AG04449 (cell line): ENCODE data around the gene ITM2C.
A peak's percentile ranks its signal among the peaks of the same experiment; 100 is the strongest.

ENCODE experiments used
- CTCF ChIA-PET: fragments of 350-600 bp; formaldehyde crosslinking; extraction: SDS; loops from one replicate; lab custom pipeline; 2021; ENCODE audit warnings: antibody characterized with exemption; lab: Yijun Ruan, JAX
- POLR2A ChIA-PET: fragments of 400-600, 350-600 bp; formaldehyde crosslinking; extraction: SDS; loops from one replicate; lab custom pipeline; 2020; ENCODE audit warnings: antibody characterized with exemption, inconsistent platforms; lab: Yijun Ruan, JAX
- DNase-seq: peaks from one replicate; pipeline ENCODE4 v3.0.0-alpha.2; 2010; ENCODE audit warnings: low read depth, low spot score
- H3K4me3 ChIP-seq: 2 replicates; pipeline ENCODE4 v1.5.1; 2011; ENCODE audit warnings: low read depth, mild to moderate bottlenecking, control low read depth, low read length
- CTCF ChIP-seq: IDR thresholded peaks from one replicate; pipeline ENCODE4 v1.5.1; 2011; ENCODE audit warnings: mild to moderate bottlenecking, moderate library complexity, low read length, control low read depth, inconsistent platforms; ENCODE audit not compliant: insufficient read depth; ENCODE audit errors: missing control alignments

The ITM2C gene

GRCh38 chr2:230864605-230865306 is at the start of gene ITM2C:
ITM2C (plus strand) TSS chr2:230864942; CDS start chr2:230865026, 84 bp downstream.
- peak; percentile 57 for TF ChIP-seq CTCF
- POLR2A ChIA-PET = interaction anchor here (0.6 kb wide), 1 partner anchor 313 kb away, joined by 4 read pairs; no protein-coding TSS in a partner anchor
- no peak for DNase-seq

GRCh38 chr2:230815088-230815487 is 49.7 kb upstream of the ITM2C start:
- POLR2A ChIA-PET = no interaction called here
- CTCF ChIA-PET = interaction anchor here (0.9 to 3.6 kb wide), 7 partner anchors 8 to 201 kb away, joined by 3 to 36 read pairs (median 7); no protein-coding TSS in a partner anchor
- TF ChIP-seq CTCF = no peak
- no peak overlapping the region for H3K4me3 ChIP-seq
- DNase-seq = no peak

More at GRCh38 chr2:230864605-230865306, at the start of gene ITM2C:
- H3K4me3 ChIP-seq = peak within 1 kb of the TSS; percentile 85
- CTCF ChIA-PET = interaction anchor here (0.6 to 2.6 kb wide), 8 partner anchors 9 to 181 kb away, joined by 3 to 15 read pairs (median 5); no protein-coding TSS in a partner anchor

- TF ChIP-seq CTCF = no peak
- H3K4me3 ChIP-seq = no peak overlapping the region
- DNase-seq = no peak
- POLR2A ChIA-PET = no interaction called here
- CTCF ChIA-PET = interaction anchor here (0.8 to 3.6 kb wide), 7 partner anchors 7 to 200 kb away, joined by 3 to 36 read pairs (median 3); no protein-coding TSS in a partner anchor
Observed at GRCh38 chr2:230816735-230817134, 48.0 kb upstream of the ITM2C start.

- ChIA-PET CTCF (interaction anchor here (1.0 to 6.6 kb wide), 7 partner anchors 13 to 233 kb away, joined by 3 to 141 read pairs (median 8); no protein-coding TSS in a partner anchor), POLR2A (no interaction called here)
- H3K4me3 ChIP-seq = no peak overlapping the region
- no peak for DNase-seq
- no peak for TF ChIP-seq CTCF
Observed at GRCh38 chr2:230819433-230819832, 45.3 kb upstream of the ITM2C start.

GRCh38 chr2:230821261-230821990 is 43.3 kb upstream of the ITM2C start:
- no peak overlapping the region for H3K4me3 ChIP-seq
- ChIA-PET POLR2A (no interaction called here), CTCF (interaction anchor here (1.0 to 6.6 kb wide), 9 partner anchors 7 to 231 kb away, joined by 3 to 141 read pairs (median 13); no protein-coding TSS in a partner anchor)
- no peak for DNase-seq
- no peak for TF ChIP-seq CTCF

GRCh38 chr2:230821991-230822520 is 42.7 kb upstream of the ITM2C start:
- POLR2A ChIA-PET = no interaction called here
- CTCF ChIA-PET = interaction anchor here (1.0 to 6.6 kb wide), 11 partner anchors 7 to 231 kb away, joined by 3 to 141 read pairs (median 13); partner anchors contain the start of gene CAB39
- TF ChIP-seq CTCF = no peak
- H3K4me3 ChIP-seq = no peak overlapping the region
- DNase-seq = no peak
